Gastrocnemius medialis (tissue), 4 donors: ENCODE data around the gene NBL1. TPM values are rescaled to one million over a fixed set of nuclear protein-coding genes. Genes with fewer than 3 reads are reported as not detected.
A peak's percentile ranks its signal among the peaks of the same experiment; 100 is the strongest.

Source experiments
- ATAC-seq, 2 donors: fragments of 150-250 bp; one replicate each; pipeline ENCODE4 v1.9.1; 2016
- DNase-seq, 2 donors: peaks; one replicate each; pipeline ENCODE4 v3.0.0-alpha.2; 2019
- H3K27ac ChIP-seq, 4 donors: fragments of 200-600 bp; sonication (generic); 1 replicate in 1 of 4; 2 replicates in 3 of 4; pipeline ENCODE4 v1.5.1; 2016 to 2018; ENCODE audit warnings: mild to moderate bottlenecking in 2 of 4, moderate library complexity in 1 of 4
- H3K27me3 ChIP-seq, 3 donors: fragments of 200-600 bp; sonication (generic) in 2 of 3; 1 replicate in 1 of 3; 2 replicates in 2 of 3; pipeline versions ENCODE4 v1.5.1 to v1.6.0; 2016 to 2019; ENCODE audit warnings: mild to moderate bottlenecking in 1 of 3, moderate library complexity in 1 of 3
- H3K36me3 ChIP-seq, 2 donors: fragments of 200-600 bp; sonication (generic) in 1 of 2; one replicate each; pipeline ENCODE4 v1.5.1; 2017 to 2018
- H3K4me1 ChIP-seq, 2 donors: fragments of 200-600 bp; sonication (generic) in 1 of 2; one replicate each; pipeline ENCODE4 v1.5.1; 2016 to 2017; ENCODE audit warnings: mild to moderate bottlenecking in 2 of 2
- H3K4me3 ChIP-seq, 4 donors: fragments of 200-600 bp; sonication (generic) in 3 of 4; 1 replicate in 1 of 4; 2 replicates in 3 of 4; pipeline ENCODE4 v1.5.1; 2016 to 2019; ENCODE audit warnings: mild to moderate bottlenecking in 2 of 4
- H3K9me3 ChIP-seq, 3 donors: fragments of 200-600 bp; sonication (generic) in 2 of 3; 1 replicate in 1 of 3; 2 replicates in 2 of 3; pipeline ENCODE4 v1.5.1; 2016 to 2019
- POLR2A ChIP-seq, 2 donors: fragments of 450-650 bp; IDR thresholded peaks; one replicate each; pipeline ENCODE4 v1.6.1; 2017; ENCODE audit warnings: antibody characterized with exemption in 2 of 2, mild to moderate bottlenecking in 2 of 2, moderate library complexity in 2 of 2
- in situ Hi-C, 4 donors: fragments of 200-750 bp; cut with MboI; loops; one replicate each; pipeline versions ENCODE4 v1.15.0 to v1.8.0; 2017; ENCODE audit warnings: low sequenced_read_pairs in 4 of 4
- intact Hi-C: fragments of 100-400 bp; cut with DNase I; formaldehyde crosslinking; loops from one replicate; pipeline ENCODE4 v1.15.1; 2023; ENCODE audit warnings: low total_unique reads
- total RNA-seq, 4 donors: library from RNA; depleted of rRNA; stranded (reverse); fragments of >200 nt; gene quantifications; one replicate each; pipeline versions ENCODE4 v1.1.0 to v1.2.3, GENCODE V29; 2016
- TF ChIP-seq, protein P1 (sequence below), 5 experiments: fragments of 450-650 bp in 3 of 5; fragments of 200-600 bp in 2 of 5; sonication (generic) in 2 of 5; IDR thresholded peaks in 4 of 5; conservative IDR thresholded peaks in 1 of 5; 1 replicate in 4 of 5; 2 replicates in 1 of 5; pipeline ENCODE4 v1.5.1; 2016 to 2019; ENCODE audit warnings: antibody characterized with exemption in 5 of 5, mild to moderate bottlenecking in 3 of 5, moderate library complexity in 3 of 5

The NBL1 gene
- total RNA-seq, 4 donors from 2014 or later, result 7.9 to 20.3 (median 16.3) TPM

DNA sequence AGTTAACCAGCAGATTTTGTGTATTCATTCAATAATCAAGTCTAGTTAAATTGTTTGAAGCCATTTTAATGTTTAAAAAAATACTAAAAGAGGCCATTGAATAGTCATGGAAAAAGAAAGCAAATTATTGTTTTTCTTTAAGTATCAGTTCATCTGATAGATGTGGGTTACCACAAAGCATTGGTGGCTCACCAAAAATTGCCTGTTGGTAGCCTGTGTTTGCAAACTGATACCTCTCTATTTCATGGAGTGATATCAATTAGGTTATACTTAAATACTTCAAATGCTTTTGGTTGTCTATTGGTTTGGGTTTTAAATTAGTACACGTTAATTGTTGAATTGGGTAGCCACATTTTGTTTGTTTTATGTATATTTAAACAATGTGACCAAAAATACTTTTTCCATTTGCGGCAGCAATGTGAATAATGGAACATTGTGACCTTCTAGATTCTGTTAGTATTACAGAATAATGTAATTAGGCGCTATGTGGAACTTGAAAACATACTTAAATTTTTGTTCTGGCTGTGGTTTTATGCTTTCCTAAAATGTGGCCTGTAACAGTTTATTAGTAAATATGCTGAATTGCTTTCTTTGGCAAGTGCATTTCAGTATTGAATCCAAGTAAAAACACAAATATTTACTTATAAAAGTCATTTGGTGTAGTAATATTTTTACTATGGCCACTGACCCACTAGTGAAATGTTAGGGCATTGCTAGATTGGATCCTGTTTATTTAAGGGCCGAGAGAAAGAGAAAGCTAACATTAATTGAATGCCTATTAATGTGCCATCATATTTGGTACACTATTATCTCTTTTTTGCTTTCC lies 37.1 kb upstream of the NBL1 start:
- no peaks in the 10 kb centered on the region for H3K9me3 ChIP-seq
- TF ChIP-seq, protein P1, sequence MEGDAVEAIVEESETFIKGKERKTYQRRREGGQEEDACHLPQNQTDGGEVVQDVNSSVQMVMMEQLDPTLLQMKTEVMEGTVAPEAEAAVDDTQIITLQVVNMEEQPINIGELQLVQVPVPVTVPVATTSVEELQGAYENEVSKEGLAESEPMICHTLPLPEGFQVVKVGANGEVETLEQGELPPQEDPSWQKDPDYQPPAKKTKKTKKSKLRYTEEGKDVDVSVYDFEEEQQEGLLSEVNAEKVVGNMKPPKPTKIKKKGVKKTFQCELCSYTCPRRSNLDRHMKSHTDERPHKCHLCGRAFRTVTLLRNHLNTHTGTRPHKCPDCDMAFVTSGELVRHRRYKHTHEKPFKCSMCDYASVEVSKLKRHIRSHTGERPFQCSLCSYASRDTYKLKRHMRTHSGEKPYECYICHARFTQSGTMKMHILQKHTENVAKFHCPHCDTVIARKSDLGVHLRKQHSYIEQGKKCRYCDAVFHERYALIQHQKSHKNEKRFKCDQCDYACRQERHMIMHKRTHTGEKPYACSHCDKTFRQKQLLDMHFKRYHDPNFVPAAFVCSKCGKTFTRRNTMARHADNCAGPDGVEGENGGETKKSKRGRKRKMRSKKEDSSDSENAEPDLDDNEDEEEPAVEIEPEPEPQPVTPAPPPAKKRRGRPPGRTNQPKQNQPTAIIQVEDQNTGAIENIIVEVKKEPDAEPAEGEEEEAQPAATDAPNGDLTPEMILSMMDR (IDR thresholded peaks at IDR 0.05 in 4 of 5, conservative IDR thresholded peaks at IDR 0.05 in 1 of 5), result no peak
- TF ChIP-seq POLR2A (IDR thresholded peaks at IDR 0.05), result no peak
- in situ Hi-C loops, result no loop called here
- H3K4me3 ChIP-seq, result no peak overlapping the region
- H3K4me1 ChIP-seq, result peaks cover 13 to 28% of the 10 kb centered on the region in 2 donors
- no peaks in the 10 kb centered on the region for H3K36me3 ChIP-seq
- DNase-seq, result no peak
- intact Hi-C loops, result no loop called here
- peak overlapping the region in 3 of 4 donors; percentile 3 to 53 (median 31) for H3K27ac ChIP-seq
- no peak for ATAC-seq
- H3K27me3 ChIP-seq, result no peaks in the 10 kb centered on the region

DNA sequence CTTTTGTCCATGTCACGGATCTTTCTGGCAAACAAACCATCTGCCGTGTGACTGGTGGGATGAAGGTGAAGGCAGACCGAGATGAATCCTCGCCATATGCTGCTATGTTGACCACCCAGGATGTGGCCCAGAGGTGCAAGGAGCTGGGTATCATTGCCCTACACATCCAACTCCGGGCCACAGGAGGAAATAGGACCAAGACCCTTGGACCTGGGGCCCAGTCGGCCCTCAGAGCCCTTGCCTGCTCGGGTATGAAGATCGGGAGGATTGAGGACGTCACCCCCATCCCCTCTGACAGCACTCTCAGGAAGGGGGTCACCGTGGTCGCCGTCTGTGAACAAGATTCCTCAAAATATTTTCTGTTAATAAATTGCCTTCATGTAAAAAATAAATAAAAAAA lies 35.9 kb upstream of the NBL1 start:
- no peak for ATAC-seq
- no peak for TF ChIP-seq POLR2A (IDR thresholded peaks at IDR 0.05)
- TF ChIP-seq, protein P1 (IDR thresholded peaks at IDR 0.05 in 4 of 5, conservative IDR thresholded peaks at IDR 0.05 in 1 of 5), result no peak
- Histone ChIP-seq H3K27ac (peak overlapping the region in 1 of 4 donors; percentile 14), H3K4me1 (peaks cover 13 to 23% of the 10 kb centered on the region in 2 donors), H3K9me3 (no peaks in the 10 kb centered on the region), H3K36me3 (no peaks in the 10 kb centered on the region), H3K4me3 (no peak overlapping the region), H3K27me3 (no peaks in the 10 kb centered on the region)
- intact Hi-C loops, result no loop called here
- in situ Hi-C loops, result no loop called here
- no peak for DNase-seq

DNA sequence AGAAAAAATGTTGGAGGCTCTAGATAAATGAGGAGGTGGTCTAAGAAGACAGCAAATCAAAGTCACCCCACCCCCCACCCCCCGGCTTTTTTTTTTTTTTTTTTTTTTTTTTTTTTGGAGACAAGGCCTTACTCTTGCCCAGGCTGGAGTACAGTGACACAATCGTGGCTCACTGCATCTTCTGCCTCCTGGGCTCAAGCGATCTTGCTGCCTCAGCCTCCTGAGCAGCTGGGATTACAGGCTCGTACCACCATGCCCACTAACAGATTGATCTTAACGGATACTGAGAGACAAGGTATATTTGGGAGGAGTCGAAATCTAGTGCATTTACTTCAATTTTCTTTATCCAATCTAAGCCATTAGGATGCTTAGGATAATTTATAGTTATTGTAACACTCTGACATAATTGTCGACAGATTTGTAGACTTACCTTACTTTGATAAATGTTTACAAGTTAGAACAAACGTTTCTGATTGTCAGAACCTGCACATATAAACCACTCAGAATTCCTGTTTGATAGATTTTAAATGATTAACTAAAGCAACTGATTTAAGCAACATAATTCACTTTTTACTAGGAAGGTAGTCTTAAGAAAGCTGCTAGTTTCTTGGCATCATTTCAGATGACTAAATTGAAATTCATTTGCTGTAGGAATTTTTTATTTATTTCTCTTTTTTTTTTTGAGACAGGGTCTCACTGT lies 33.7 kb upstream of the NBL1 start:
- DNase-seq (no peak), ATAC-seq (no peak)
- no peaks in the 10 kb centered on the region for H3K9me3 ChIP-seq
- in situ Hi-C loops (no loop called here), intact Hi-C loops (no loop called here)
- H3K36me3 ChIP-seq, result no peaks in the 10 kb centered on the region
- no peaks in the 10 kb centered on the region for H3K27me3 ChIP-seq
- peak overlapping the region in 2 of 4 donors; percentile 41 to 46 for H3K27ac ChIP-seq
- peaks cover 13 to 28% of the 10 kb centered on the region in 2 donors for H3K4me1 ChIP-seq
- TF ChIP-seq, protein P1 (IDR thresholded peaks at IDR 0.05 in 4 of 5, conservative IDR thresholded peaks at IDR 0.05 in 1 of 5), result no peak
- no peak for TF ChIP-seq POLR2A (IDR thresholded peaks at IDR 0.05)
- no peak overlapping the region for H3K4me3 ChIP-seq

DNA sequence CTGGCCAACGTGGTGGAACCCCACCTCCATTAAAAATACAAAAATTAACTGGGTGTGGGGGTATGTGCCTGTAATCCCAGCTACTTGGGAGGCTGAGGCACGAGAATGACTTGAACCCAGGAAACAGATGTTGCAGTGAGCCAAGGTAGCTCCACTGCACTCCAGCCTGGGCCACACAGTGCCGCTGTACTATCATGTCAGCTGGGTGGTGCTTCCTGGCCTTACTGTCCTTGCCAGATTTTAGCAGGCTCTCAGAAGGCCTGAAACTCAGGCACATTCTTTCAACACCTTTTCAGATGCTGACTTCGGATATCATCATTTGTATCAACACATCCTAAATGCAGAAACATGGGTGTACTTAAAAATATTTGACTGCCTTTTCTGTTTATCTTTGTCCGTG lies 31.6 kb upstream of the NBL1 start:
- DNase-seq, result no peak
- Histone ChIP-seq H3K4me1 (peaks cover 0 to 17% of the 10 kb centered on the region in 2 donors), H3K27ac (no peak overlapping the region), H3K9me3 (no peaks in the 10 kb centered on the region), H3K4me3 (no peak overlapping the region), H3K27me3 (no peaks in the 10 kb centered on the region), H3K36me3 (no peaks in the 10 kb centered on the region)
- ATAC-seq, result no peak
- intact Hi-C loops, result no loop called here
- TF ChIP-seq, protein P1 (IDR thresholded peaks at IDR 0.05 in 4 of 5, conservative IDR thresholded peaks at IDR 0.05 in 1 of 5), result no peak
- no peak for TF ChIP-seq POLR2A (IDR thresholded peaks at IDR 0.05)
- in situ Hi-C loops, result no loop called here
